ENCODE data around the gene RAB37.
A peak's percentile ranks its signal among the peaks of the same experiment; 100 is the strongest.

- TF ChIP-seq, protein P1, sequence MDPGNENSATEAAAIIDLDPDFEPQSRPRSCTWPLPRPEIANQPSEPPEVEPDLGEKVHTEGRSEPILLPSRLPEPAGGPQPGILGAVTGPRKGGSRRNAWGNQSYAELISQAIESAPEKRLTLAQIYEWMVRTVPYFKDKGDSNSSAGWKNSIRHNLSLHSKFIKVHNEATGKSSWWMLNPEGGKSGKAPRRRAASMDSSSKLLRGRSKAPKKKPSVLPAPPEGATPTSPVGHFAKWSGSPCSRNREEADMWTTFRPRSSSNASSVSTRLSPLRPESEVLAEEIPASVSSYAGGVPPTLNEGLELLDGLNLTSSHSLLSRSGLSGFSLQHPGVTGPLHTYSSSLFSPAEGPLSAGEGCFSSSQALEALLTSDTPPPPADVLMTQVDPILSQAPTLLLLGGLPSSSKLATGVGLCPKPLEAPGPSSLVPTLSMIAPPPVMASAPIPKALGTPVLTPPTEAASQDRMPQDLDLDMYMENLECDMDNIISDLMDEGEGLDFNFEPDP (CRISPR knock-in tag; conservative IDR thresholded peaks at IDR 0.05) = no peak
- no peak; the same call in 1 of the 2 replicates for TF ChIP-seq TAF1 (CRISPR knock-in tag; IDR thresholded peaks at IDR 0.05)
- TF ChIP-seq POLR2A (IDR thresholded peaks at IDR 0.05; ENCODE audit: insufficient read depth in 1 of 2, low read depth in 2 of 2, low read length in 2 of 2) = peak; percentile 49 to 58
- no peak for TF ChIP-seq NCOA1 (CRISPR knock-in tag; IDR thresholded peaks at IDR 0.05)
- TF ChIP-seq, protein P2, sequence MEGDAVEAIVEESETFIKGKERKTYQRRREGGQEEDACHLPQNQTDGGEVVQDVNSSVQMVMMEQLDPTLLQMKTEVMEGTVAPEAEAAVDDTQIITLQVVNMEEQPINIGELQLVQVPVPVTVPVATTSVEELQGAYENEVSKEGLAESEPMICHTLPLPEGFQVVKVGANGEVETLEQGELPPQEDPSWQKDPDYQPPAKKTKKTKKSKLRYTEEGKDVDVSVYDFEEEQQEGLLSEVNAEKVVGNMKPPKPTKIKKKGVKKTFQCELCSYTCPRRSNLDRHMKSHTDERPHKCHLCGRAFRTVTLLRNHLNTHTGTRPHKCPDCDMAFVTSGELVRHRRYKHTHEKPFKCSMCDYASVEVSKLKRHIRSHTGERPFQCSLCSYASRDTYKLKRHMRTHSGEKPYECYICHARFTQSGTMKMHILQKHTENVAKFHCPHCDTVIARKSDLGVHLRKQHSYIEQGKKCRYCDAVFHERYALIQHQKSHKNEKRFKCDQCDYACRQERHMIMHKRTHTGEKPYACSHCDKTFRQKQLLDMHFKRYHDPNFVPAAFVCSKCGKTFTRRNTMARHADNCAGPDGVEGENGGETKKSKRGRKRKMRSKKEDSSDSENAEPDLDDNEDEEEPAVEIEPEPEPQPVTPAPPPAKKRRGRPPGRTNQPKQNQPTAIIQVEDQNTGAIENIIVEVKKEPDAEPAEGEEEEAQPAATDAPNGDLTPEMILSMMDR (CRISPR knock-in tag; IDR thresholded peaks at IDR 0.05) = no peak
- TF ChIP-seq, protein P3, sequence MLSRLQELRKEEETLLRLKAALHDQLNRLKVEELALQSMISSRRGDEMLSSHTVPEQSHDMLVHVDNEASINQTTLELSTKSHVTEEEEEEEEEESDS (CRISPR knock-in tag; IDR thresholded peaks at IDR 0.05; ENCODE audit: borderline replicate concordance) = no peak
- TF ChIP-seq HNRNPLL (IDR thresholded peaks at IDR 0.05; ENCODE audit: low read depth, low read length, poor library complexity, severe bottlenecking) = no peak
Observed at GRCh38 chr17:74769856-74770497, 32.9 kb downstream of the RAB37 start.

All from HepG2 (cell line).